LNCaP clone FGC (cell line): ENCODE results near the gene TMPRSS11F.

ENCODE experiments used
- DNase-seq: peaks from one replicate; pipeline ENCODE4 v3.0.0-alpha.2; 2011; ENCODE audit warnings: low read depth
- H3K4me3 ChIP-seq: 2 replicates; pipeline ENCODE4 v1.5.1; 2011; ENCODE audit warnings: mild to moderate bottlenecking, low read depth, low read length, control low read depth
- CTCF ChIP-seq: IDR thresholded peaks from 2 replicates; pipeline ENCODE4 v1.5.1; 2012; ENCODE audit warnings: mild to moderate bottlenecking; ENCODE audit not compliant: control insufficient read depth, insufficient read depth; ENCODE audit errors: extremely low read depth

The TMPRSS11F gene

DNA sequence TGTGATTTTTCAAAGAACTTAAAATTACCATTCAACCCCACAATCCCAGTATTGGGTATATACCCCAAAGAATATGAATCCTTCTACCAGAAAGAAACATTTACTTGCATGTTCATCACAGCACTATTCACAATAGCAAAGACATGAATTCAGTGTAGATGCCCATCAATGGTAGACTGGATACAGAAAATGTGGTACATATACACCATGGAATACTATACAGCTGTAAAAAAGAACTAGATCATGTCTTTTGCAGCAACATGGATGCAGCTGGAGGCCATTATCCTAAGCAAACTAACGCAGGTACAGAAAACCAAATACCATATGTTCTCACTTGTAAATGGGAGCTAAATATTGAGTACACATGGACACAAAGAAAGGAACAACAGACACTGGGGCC is 34.1 kb upstream of the TMPRSS11F start:
- no peak for DNase-seq
- no peak for TF ChIP-seq CTCF

DNA sequence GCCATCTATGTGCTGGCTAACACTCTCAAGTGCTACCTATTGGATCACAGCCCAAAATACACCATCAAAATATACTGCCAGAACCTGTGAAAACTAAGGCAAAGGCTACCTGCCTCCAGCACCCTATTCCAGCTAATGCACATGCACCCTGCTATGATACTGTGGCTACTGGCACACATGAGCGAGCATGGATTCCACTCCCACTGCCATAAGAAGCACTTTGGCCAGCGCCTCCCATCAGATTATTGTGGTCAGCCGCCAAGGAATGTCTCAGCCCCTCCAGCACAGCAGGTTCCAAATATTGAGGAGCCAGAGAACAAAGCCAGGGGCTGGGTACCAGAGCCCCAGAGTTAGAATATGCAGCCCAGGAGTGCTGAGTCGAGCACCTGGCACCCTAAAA is 32.5 kb upstream of the TMPRSS11F start:
- TF ChIP-seq CTCF: no peak
- no peak for DNase-seq
- no peak overlapping the region for H3K4me3 ChIP-seq

More for the DNA sequence above, 34.1 kb upstream of the TMPRSS11F start:
- no peak overlapping the region for H3K4me3 ChIP-seq

- no peak for DNase-seq
- H3K4me3 ChIP-seq: no peak overlapping the region
- no peak for TF ChIP-seq CTCF
Measured at GRCh38 chr4:68152411-68152810, 22.7 kb upstream of the TMPRSS11F start.

DNA sequence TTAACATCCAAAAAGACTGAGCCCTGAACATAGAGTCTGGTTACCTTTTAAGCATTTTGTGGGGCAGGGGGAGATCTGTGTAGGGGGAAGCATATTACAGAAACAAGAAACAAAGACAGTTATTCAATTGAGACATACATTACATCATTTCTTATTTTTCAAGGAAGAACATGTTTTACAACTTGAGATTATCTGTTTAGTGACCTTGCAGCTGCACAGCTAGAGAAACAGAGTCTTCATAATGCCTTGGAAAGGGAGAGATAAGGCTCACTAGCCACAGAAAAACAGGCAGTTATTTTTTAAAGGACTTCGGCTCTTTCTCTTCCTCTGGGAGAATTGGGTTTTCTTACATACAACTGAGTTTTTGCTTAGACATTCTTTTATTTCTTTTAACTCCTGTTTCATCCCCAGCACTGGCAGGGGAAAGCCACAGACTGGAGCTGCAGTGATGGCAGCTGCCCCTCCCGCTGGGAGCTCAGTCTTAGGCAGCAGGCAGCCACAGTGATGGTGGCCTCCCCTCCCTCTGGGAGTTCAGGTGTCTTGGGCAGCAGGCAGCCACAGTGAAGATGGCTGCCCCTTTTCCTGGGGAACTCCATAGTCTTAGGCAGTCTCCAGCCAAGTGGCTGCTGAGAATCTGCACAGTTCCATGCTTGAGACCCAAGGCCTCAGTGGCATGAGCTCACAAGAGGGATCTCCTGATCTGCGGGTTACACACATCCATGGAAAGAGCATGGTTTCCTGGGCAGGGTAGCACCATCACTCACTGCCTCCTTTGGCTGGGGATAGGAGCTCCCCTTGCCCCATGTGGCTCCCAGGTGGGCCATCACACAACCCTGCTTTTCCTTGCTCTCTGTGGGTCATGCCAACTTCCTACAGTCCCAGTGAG is 19.4 kb upstream of the TMPRSS11F start:
- H3K4me3 ChIP-seq: no peak overlapping the region
- TF ChIP-seq CTCF: no peak
- DNase-seq: no peak

DNA sequence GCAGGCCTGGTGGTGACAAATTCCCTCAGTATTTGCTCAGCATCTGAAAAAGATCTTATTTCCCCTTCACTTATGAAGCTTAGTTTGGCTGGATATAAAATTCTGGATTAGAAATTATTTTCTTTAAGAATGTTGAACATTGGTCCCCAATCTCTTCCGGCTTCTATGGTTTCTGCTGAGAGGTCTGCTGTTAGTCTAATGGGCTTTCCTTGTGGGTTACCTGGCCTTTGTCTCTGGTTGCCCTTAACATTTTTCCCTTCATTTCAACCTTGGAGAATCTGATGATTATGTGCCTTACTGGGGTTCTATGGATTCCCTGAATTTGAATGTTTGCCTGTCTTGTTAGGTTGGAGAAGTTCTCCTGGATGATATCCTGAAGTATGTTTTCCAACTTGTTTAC is 17.4 kb upstream of the TMPRSS11F start:
- no peak for TF ChIP-seq CTCF
- H3K4me3 ChIP-seq: no peak overlapping the region
- no peak for DNase-seq

DNA sequence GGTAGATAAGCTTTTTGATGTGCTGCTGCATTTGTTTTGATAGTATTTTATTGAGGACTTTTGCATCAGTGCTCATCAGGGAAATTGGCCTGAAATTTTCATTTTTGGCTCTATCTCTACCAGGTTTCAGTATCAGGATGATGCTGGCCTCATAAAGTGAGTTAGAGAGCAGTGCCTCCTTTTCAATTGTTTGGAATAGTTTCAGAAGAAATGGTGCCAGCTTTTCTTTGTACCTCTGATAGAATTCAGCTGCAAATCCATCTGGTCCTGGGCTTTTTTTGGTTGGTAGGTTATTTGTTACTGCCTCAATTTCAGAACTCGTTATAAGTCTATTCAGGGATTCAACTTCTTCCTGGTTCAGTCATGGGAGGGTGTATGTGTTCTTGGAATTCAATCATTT is 15.6 kb upstream of the TMPRSS11F start:
- DNase-seq: no peak
- no peak for TF ChIP-seq CTCF

DNA sequence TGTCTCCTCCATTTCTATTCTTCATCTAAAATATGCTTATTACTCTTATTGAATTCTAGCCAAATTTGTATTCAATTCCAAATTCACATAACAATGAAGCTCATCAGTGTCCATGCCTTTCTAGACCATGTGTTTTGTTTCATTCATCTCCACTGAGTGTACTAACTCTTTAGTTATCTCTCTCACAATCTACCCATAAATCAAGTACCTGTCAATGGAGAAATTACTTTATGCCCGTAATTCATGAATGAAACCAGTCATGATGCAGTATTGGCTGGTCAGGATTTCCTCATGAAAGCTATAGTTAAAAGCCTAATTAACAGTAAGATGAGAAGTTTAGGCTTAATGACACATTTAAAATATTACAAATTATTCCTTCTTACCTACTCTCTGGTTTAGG is 12.2 kb upstream of the TMPRSS11F start:
- TF ChIP-seq CTCF: no peak
- no peak overlapping the region for H3K4me3 ChIP-seq
- no peak for DNase-seq

More for the DNA sequence above, 15.6 kb upstream of the TMPRSS11F start:
- H3K4me3 ChIP-seq: no peak overlapping the region
